Islet precursor cell (in vitro differentiated cells): ENCODE measurements around the gene HOXB8.

Experiments used
- DNase-seq: peaks from one replicate; pipeline ENCODE4 v3.0.0-alpha.2; 2018

Gene HOXB8

GRCh38 chr17:48615047-48615962 is at the start of gene HOXB8:
TSS of gene HOXB8 (minus strand) at chr17:48615292. CDS start at chr17:48614704, 588 bp downstream.
- peak; percentile 80 for DNase-seq

- DNase-seq, result no peak
These were observed 48.2 kb upstream of the HOXB8 start for GRCh38 chr17:48663134-48663924.

- no peak for DNase-seq
These were observed 40.8 kb upstream of the HOXB8 start for GRCh38 chr17:48655913-48656312.

- DNase-seq, result no peak
These were observed 34.6 kb upstream of the HOXB8 start for GRCh38 chr17:48649741-48650140.

- DNase-seq, result no peak
These were observed 32.8 kb upstream of the HOXB8 start for GRCh38 chr17:48647963-48648245.

- DNase-seq, result peak; percentile 85
These were observed 32.2 kb upstream of the HOXB8 start for GRCh38 chr17:48647103-48647962.

GRCh38 chr17:48646183-48647102 is 31.4 kb upstream of the HOXB8 start:
- peak; percentile 95 for DNase-seq

- DNase-seq, result no peak
These were observed 30.6 kb upstream of the HOXB8 start for GRCh38 chr17:48645639-48646182.

- peak; percentile 54 for DNase-seq
These were observed 29.9 kb upstream of the HOXB8 start for GRCh38 chr17:48644910-48645557.

- DNase-seq, result peak; percentile 47
These were observed 29.1 kb upstream of the HOXB8 start for GRCh38 chr17:48644159-48644558.

- no peak for DNase-seq
These were observed 28.6 kb upstream of the HOXB8 start for GRCh38 chr17:48643697-48644012.

GRCh38 chr17:48642843-48643696 is 28.0 kb upstream of the HOXB8 start:
- DNase-seq, result no peak

GRCh38 chr17:48642059-48642842 is 27.2 kb upstream of the HOXB8 start:
- DNase-seq, result peak; percentile 98

GRCh38 chr17:48641541-48642058 is 26.5 kb upstream of the HOXB8 start:
- peak; percentile 55 for DNase-seq

- no peak for DNase-seq
These were observed 25.7 kb upstream of the HOXB8 start for GRCh38 chr17:48640858-48641180.

- peak; percentile 52 for DNase-seq
These were observed 25.1 kb upstream of the HOXB8 start for GRCh38 chr17:48639982-48640857.

- DNase-seq, result peak; percentile 62
These were observed 24.0 kb upstream of the HOXB8 start for GRCh38 chr17:48639136-48639535.
